K562 (cell line): ENCODE data around the gene ITGAV. TPM values are rescaled to one million over a fixed set of nuclear protein-coding genes. Genes with fewer than 3 reads are reported as not detected.

Experiments
- ATAC-seq: fragments of 200-7000 bp; cut with Tn5 transposase; 3 replicates; pipeline ENCODE4 v1.9.1; 2020; ENCODE audit warnings: moderate library complexity
- BruUV-seq: library from RNA; stranded (reverse); fragments of 400-500 nt; replicated peaks from 2 replicates; lab custom pipeline; 2021; lab: Mats Ljungman, UMichigan
- CTCF ChIA-PET: fragments of 300-600 bp; formaldehyde crosslinking; extraction: SDS; loops from one replicate; lab custom pipeline; 2021; ENCODE audit warnings: low intra/inter-chr PET ratio; lab: Yijun Ruan, JAX
- POLR2A ChIA-PET: fragments of 300-600, 350-650 bp; sonication (Branson Sonifier 250); formaldehyde crosslinking; extraction: SDS; loops from one replicate; lab custom pipeline; 2021; ENCODE audit warnings: antibody characterized with exemption, inconsistent platforms; lab: Yijun Ruan, JAX
- DNase-seq, 4 experiments: peaks; one replicate each; pipeline versions ENCODE4 v3.0.0 to v3.0.0-alpha.2; 2011 to 2018; ENCODE audit warnings: low spot score in 3 of 4, mixed read lengths in 3 of 4; ENCODE audit errors: extremely low read depth in 1 of 4
- FAIRE-seq: peaks from 2 replicates; lab custom pipeline; 2011; peaks lifted over from hg19 to GRCh38; lab: Jason Lieb, UNC
- H2AFZ ChIP-seq: 2 replicates; pipeline ENCODE4 v1.6.0; 2011; ENCODE audit warnings: low read depth, low read length, control low read depth, inconsistent platforms
- H3K27ac ChIP-seq: fragments of 200-600 bp; 3 replicates; pipeline ENCODE4 v1.8.0; 2011; ENCODE audit warnings: low read depth, mild to moderate bottlenecking, control low read depth, inconsistent platforms, low read length, moderate library complexity, mixed read lengths; ENCODE audit errors: extremely low read depth
- H3K27me3 ChIP-seq, 2 experiments: fragments of 300-600 bp in 1 of 2; 2 replicates in 1 of 2; 3 replicates in 1 of 2; pipeline versions ENCODE4 v1.6.0 to v1.8.0; 2011; ENCODE audit warnings: inconsistent platforms in 2 of 2, low read length in 2 of 2, mild to moderate bottlenecking in 1 of 2, mixed read lengths in 1 of 2, moderate library complexity in 1 of 2; ENCODE audit not compliant: control insufficient read depth in 2 of 2, insufficient read depth in 2 of 2
- H3K36me3 ChIP-seq: fragments of 300-600 bp; 3 replicates; pipeline ENCODE4 v1.8.0; 2011; ENCODE audit warnings: mild to moderate bottlenecking, low read length, inconsistent platforms; ENCODE audit not compliant: control insufficient read depth, insufficient read depth
- H3K4me1 ChIP-seq, 2 experiments: fragments of 200-600 bp in 1 of 2; replicated peaks in 1 of 2; 2 replicates in 1 of 2; 3 replicates in 1 of 2; pipeline versions ENCODE4 v1.5.1 to v1.8.0; 2011; ENCODE audit warnings: inconsistent platforms in 2 of 2, low read length in 2 of 2, mild to moderate bottlenecking in 1 of 2, mixed read lengths in 1 of 2, moderate library complexity in 1 of 2; ENCODE audit not compliant: control insufficient read depth in 2 of 2, insufficient read depth in 2 of 2
- H3K4me2 ChIP-seq: 2 replicates; pipeline ENCODE4 v1.6.1; 2011; ENCODE audit warnings: low read length, control low read depth, inconsistent platforms, mixed read lengths; ENCODE audit not compliant: insufficient read depth
- H3K4me3 ChIP-seq: fragments of 200-600 bp; sonication (generic), shearing (Covaris generic); 2 replicates; pipeline ENCODE4 v1.5.1; 2016; ENCODE audit warnings: control low read depth, inconsistent platforms
- H3K79me2 ChIP-seq: fragments of 200-600 bp; 3 replicates; pipeline ENCODE4 v1.8.0; 2011; ENCODE audit warnings: low read length, inconsistent platforms; ENCODE audit not compliant: control insufficient read depth, insufficient read depth
- H3K9ac ChIP-seq, 2 experiments: 2 replicates each; pipeline versions ENCODE4 v1.6.0 to v1.6.1; 2011; ENCODE audit warnings: low read depth in 2 of 2, low read length in 2 of 2, control low read depth in 1 of 2, inconsistent platforms in 1 of 2, mild to moderate bottlenecking in 1 of 2, mixed read lengths in 1 of 2; ENCODE audit not compliant: insufficient read depth in 1 of 2
- H3K9me1 ChIP-seq: one replicate; pipeline ENCODE4 v1.6.0; 2011; ENCODE audit warnings: inconsistent platforms, mild to moderate bottlenecking, low read length, moderate library complexity; ENCODE audit not compliant: control insufficient read depth, insufficient read depth
- H3K9me3 ChIP-seq: replicated peaks from 2 replicates; pipeline ENCODE4 v1.5.1; 2011; ENCODE audit warnings: low read depth, low read length, inconsistent platforms; ENCODE audit not compliant: control insufficient read depth, insufficient read depth
- H4K20me1 ChIP-seq: replicated peaks from 2 replicates; pipeline ENCODE4 v1.6.1; 2011; ENCODE audit warnings: low read length, inconsistent platforms, mixed read lengths; ENCODE audit not compliant: control insufficient read depth, insufficient read depth
- BACH1 ChIP-seq: fragments of 200-800 bp; sonication (Bioruptor generic); IDR thresholded peaks from 2 replicates; pipeline ENCODE4 v1.6.1; 2016; ENCODE audit warnings: missing genetic modification characterization, missing compliant biosample characterization
- FOXK1 ChIP-seq: sonication (generic); formaldehyde crosslinking; IDR thresholded peaks from 2 replicates; pipeline ENCODE4 v1.8.0; 2022; ENCODE audit warnings: missing genetic modification reagents, mild to moderate bottlenecking, borderline replicate concordance
- KDM1A ChIP-seq, 2 experiments: fragments of 450-650 bp; IDR thresholded peaks; 2 replicates each; pipeline ENCODE4 v1.6.1; 2016; ENCODE audit warnings: mild to moderate bottlenecking in 2 of 2
- KLF10 ChIP-seq: fragments of 250-450 bp; sonication (Bioruptor Pico); IDR thresholded peaks from 2 replicates; pipeline ENCODE4 v1.6.1; 2021; ENCODE audit warnings: matching md5 sums
- MAX ChIP-seq: sonication (generic); formaldehyde crosslinking; IDR thresholded peaks from 2 replicates; pipeline ENCODE4 v1.9.0; 2022; ENCODE audit warnings: mild to moderate bottlenecking, missing genetic modification reagents
- SREBF1 ChIP-seq: fragments of 150-350 bp; IDR thresholded peaks from 2 replicates; pipeline ENCODE4 v1.6.1; 2014; ENCODE audit warnings: antibody characterized with exemption, low read depth, low read length, borderline replicate concordance
- STAT5B ChIP-seq: fragments of 250-450 bp; sonication (Bioruptor Pico); IDR thresholded peaks from 2 replicates; pipeline ENCODE4 v1.8.0; 2021; ENCODE audit warnings: mild to moderate bottlenecking, inconsistent platforms
- U2AF1 ChIP-seq: fragments of 200-400 bp; formaldehyde crosslinking; optimal IDR thresholded peaks from 2 replicates; pipeline ENCODE3; 2017; ENCODE audit warnings: mild to moderate bottlenecking, low read depth, low read length, moderate library complexity
- ZNF197 ChIP-seq: fragments of 200-800 bp; sonication (Bioruptor generic); IDR thresholded peaks from 2 replicates; pipeline ENCODE4 v1.6.1; 2016; ENCODE audit warnings: low read depth, missing genetic modification characterization, missing compliant biosample characterization
- ZNF583 ChIP-seq: fragments of 250-450 bp; sonication (Bioruptor Pico); IDR thresholded peaks from 2 replicates; pipeline ENCODE4 v1.4.0; 2020
- WGBS: fragments of 100-300 bp; shearing (Covaris generic); methylation state at CpG from one replicate; pipeline ENCODE4 v1.1.6; 2016; ENCODE audit warnings: low coverage, mixed read lengths; ENCODE audit not compliant: insufficient coverage; ENCODE audit errors: missing lambda C conversion rate; 5-methylcytosine and 5-hydroxymethylcytosine counted together
- in situ Hi-C: fragments of 300-500 bp; cut with MboI; formaldehyde crosslinking; loops from 4 replicates; pipeline ENCODE4 v1.15.0; 2018; ENCODE audit warnings: inconsistent platforms, mixed read lengths
- intact Hi-C: fragments of 100-400 bp; cut with micrococcal nuclease; formaldehyde crosslinking; loops from 2 replicates; pipeline ENCODE4 v1.14.2; 2022
- polyA plus RNA-seq, 8 experiments: library from polyadenylated mRNA; depleted of rRNA in 4 of 8; stranded (reverse) in 5 of 8; unstranded in 3 of 8; fragments of >200 nt; fragmentation: Nextera tagmentation in 2 of 8; fragmentation: Illumina TruSeq in 1 of 8; extraction: Ambion mirVana in 2 of 8; extraction: Trizol in 1 of 8; gene quantifications; 2 replicates each; pipeline versions ENCODE4 v1.2.1 to v1.2.3, GENCODE V29; 2011 to 2014; ENCODE audit warnings: inconsistent platforms in 1 of 8, missing spikeins in 1 of 8
- total RNA-seq, 7 experiments: library from RNA; depleted of rRNA in 6 of 7; stranded (reverse); fragments of >200 nt in 6 of 7; fragmentation: Illumina TruSeq in 2 of 7; extraction: Trizol in 2 of 7; gene quantifications; 2 replicates each; pipeline versions ENCODE4 v1.2.1 to v1.2.3, GENCODE V29; 2011 to 2021; ENCODE audit warnings: low replicate concordance in 1 of 7
- TF ChIP-seq, protein P1 (sequence below): IDR thresholded peaks from 3 replicates; pipeline ENCODE4 v1.6.1; 2011; ENCODE audit warnings: borderline replicate concordance, mild to moderate bottlenecking, moderate library complexity; ENCODE audit not compliant: insufficient read length; ENCODE audit errors: extremely low read depth
- TF ChIP-seq, protein P2 (sequence below): fragments of 250-450 bp; sonication (Bioruptor Pico); IDR thresholded peaks from 2 replicates; pipeline ENCODE4 v1.4.0; 2020
- TF ChIP-seq, protein P3 (sequence below), 2 experiments: fragments of 250-450 bp in 1 of 2; fragments of 450-650 bp in 1 of 2; sonication (Bioruptor Pico) in 1 of 2; IDR thresholded peaks; 2 replicates each; pipeline versions ENCODE4 v1.6.1 to v1.8.0; 2016 to 2021; ENCODE audit warnings: mild to moderate bottlenecking in 2 of 2, moderate library complexity in 2 of 2, missing compliant biosample characterization in 1 of 2, missing genetic modification characterization in 1 of 2

The ITGAV gene
- total and polyA plus RNA-seq, 9 of the 15 experiments (the other 6 are each of a cell fraction or from before 2014, with no cell fraction given) = 3.7 to 17.7 (median 10.7) TPM

DNA sequence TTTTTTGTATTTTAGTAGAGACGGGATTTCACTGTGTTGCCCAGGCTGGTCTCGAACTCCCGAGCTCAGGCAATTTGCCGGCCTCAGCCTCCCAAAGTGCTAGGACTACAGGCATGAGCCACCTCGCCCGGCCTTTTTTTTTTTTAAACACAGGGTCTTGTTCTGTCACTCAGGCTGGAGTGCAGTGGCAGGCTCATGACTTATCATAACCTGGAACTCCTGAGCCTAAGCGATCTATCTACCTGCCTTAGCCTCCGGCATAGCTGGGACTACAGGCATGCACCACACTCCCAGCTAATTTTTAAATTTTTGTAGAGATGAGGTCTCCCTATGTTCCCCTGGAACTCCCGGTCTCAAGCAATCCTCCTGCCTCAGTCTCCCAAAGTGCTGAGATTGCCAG, 1.4 kb upstream of the ITGAV start:
- POLR2A ChIA-PET = interaction anchor here (1.0 kb wide), 1 partner anchor 85 kb away, joined by 3 read pairs; no protein-coding TSS in a partner anchor
- H4K20me1 ChIP-seq = no peaks in the 10 kb centered on the region
- BruUV-seq = no TSS peak
- no peak overlapping the region for H3K9ac ChIP-seq
- no peak overlapping the region for H2AFZ ChIP-seq
- DNase-seq (no peak), ATAC-seq (no peak), FAIRE-seq (no peak)
- H3K4me2 ChIP-seq = no peak overlapping the region
- no peaks in the 10 kb centered on the region for H3K27me3 ChIP-seq
- peaks cover 11 to 18% of the 10 kb centered on the region in 2 experiments; a peak in 4 of 5 replicates for H3K4me1 ChIP-seq
- H3K9me3 ChIP-seq = no peaks in the 10 kb centered on the region
- TF ChIP-seq U2AF1 = no peak
- no peak for TF ChIP-seq ZNF197 (CRISPR knock-in tag)
- no peak for TF ChIP-seq ZNF583
- TF ChIP-seq STAT5B (CRISPR knock-in tag) = no peak
- TF ChIP-seq KDM1A (IDR thresholded peaks at IDR 0.05) = no peak
- TF ChIP-seq KLF10 (CRISPR knock-in tag) = no peak
- TF ChIP-seq, protein P1, sequence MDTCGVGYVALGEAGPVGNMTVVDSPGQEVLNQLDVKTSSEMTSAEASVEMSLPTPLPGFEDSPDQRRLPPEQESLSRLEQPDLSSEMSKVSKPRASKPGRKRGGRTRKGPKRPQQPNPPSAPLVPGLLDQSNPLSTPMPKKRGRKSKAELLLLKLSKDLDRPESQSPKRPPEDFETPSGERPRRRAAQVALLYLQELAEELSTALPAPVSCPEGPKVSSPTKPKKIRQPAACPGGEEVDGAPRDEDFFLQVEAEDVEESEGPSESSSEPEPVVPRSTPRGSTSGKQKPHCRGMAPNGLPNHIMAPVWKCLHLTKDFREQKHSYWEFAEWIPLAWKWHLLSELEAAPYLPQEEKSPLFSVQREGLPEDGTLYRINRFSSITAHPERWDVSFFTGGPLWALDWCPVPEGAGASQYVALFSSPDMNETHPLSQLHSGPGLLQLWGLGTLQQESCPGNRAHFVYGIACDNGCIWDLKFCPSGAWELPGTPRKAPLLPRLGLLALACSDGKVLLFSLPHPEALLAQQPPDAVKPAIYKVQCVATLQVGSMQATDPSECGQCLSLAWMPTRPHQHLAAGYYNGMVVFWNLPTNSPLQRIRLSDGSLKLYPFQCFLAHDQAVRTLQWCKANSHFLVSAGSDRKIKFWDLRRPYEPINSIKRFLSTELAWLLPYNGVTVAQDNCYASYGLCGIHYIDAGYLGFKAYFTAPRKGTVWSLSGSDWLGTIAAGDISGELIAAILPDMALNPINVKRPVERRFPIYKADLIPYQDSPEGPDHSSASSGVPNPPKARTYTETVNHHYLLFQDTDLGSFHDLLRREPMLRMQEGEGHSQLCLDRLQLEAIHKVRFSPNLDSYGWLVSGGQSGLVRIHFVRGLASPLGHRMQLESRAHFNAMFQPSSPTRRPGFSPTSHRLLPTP = no peak
- no peak for TF ChIP-seq FOXK1 (CRISPR knock-in tag)
- TF ChIP-seq BACH1 (tag) = no peak
- no peak for TF ChIP-seq SREBF1
- TF ChIP-seq MAX (CRISPR knock-in tag) = no peak
- TF ChIP-seq, protein P2, sequence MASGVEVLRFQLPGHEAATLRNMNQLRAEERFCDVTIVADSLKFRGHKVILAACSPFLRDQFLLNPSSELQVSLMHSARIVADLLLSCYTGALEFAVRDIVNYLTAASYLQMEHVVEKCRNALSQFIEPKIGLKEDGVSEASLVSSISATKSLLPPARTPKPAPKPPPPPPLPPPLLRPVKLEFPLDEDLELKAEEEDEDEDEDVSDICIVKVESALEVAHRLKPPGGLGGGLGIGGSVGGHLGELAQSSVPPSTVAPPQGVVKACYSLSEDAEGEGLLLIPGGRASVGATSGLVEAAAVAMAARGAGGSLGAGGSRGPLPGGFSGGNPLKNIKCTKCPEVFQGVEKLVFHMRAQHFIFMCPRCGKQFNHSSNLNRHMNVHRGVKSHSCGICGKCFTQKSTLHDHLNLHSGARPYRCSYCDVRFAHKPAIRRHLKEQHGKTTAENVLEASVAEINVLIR (CRISPR knock-in tag) = no peak
- TF ChIP-seq, protein P3, sequence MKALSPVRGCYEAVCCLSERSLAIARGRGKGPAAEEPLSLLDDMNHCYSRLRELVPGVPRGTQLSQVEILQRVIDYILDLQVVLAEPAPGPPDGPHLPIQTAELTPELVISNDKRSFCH (CRISPR knock-in tag; IDR thresholded peaks at IDR 0.05) = no peak
- TF ChIP-seq, protein P3 (tag; IDR thresholded peaks at IDR 0.05) = no peak
- no peak overlapping the region for H3K4me3 ChIP-seq
- H3K36me3 ChIP-seq = no peaks in the 10 kb centered on the region
- WGBS = 89% methylated on average over 9 of the region's 9 CpGs
- in situ Hi-C loops = no loop called here
- no peaks in the 10 kb centered on the region for H3K9me1 ChIP-seq
- H3K27ac ChIP-seq = no peak overlapping the region
- CTCF ChIA-PET = no interaction called here
- peaks cover 33% of the 10 kb centered on the region for H3K79me2 ChIP-seq
- intact Hi-C loops = no loop called here
